ENCODE data around the gene MYBPH. TPM values are rescaled to one million over a fixed set of nuclear protein-coding genes. Genes with fewer than 3 reads are reported as not detected.

Gene MYBPH
- total and polyA plus RNA-seq, 2 of the 13 experiments (the other 11 are each of a cell fraction or from before 2014, with no cell fraction given): not detected

DNA sequence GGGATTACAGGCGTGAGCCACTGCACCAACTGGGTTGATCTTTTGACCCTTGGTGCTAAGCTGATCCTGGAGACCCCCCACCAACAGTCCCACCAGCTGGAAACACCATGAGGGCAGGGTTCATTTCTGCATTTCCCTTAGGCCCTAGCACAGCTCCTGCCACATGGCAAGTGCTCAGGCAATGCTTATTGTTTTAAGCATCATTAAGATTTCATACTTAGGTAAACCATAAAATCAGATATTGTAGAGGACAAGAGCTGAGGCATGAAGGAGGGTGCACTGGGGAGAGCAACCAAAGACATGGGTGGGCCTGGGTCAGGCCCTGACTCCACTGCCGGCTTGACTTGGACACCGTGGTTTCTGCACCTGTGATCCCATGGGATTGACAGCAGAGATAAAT lies 36.2 kb upstream of the MYBPH start:
- CTCF ChIA-PET (ENCODE audit: low intra/inter-chr PET ratio, low total read pairs): no interaction called here
- Histone ChIP-seq H3K27me3 (ENCODE audit: control insufficient read depth in 1 of 2, insufficient read depth in 2 of 2, low read length in 2 of 2) (peaks cover 0 to 11% of the 10 kb centered on the region in 2 experiments; a peak in 2 of 5 replicates), H3K9ac (ENCODE audit: insufficient read depth, low read depth, low read length) (no peak overlapping the region), H4K20me1 (ENCODE audit: insufficient read depth, low read length) (no peaks in the 10 kb centered on the region; the same call in 1 of the 2 replicates), H3K9me3 (ENCODE audit: low read length) (no peaks in the 10 kb centered on the region), H3K27ac (ENCODE audit: extremely low read length, insufficient read depth, low read length) (no peak overlapping the region), H3K4me3 (replicated peaks in 1 of 3; ENCODE audit: insufficient read depth in 1 of 3, low read depth in 2 of 3, low read length in 3 of 3) (no peak overlapping the region), H3K79me2 (ENCODE audit: insufficient read depth, low read length) (no peaks in the 10 kb centered on the region), H3K36me3 (replicated peaks in 1 of 2; ENCODE audit: control insufficient read depth in 1 of 2, insufficient read depth in 2 of 2, low read length in 2 of 2) (no peaks in the 10 kb centered on the region), H3K4me1 (ENCODE audit: insufficient read depth, low read length) (peaks cover 16% of the 10 kb centered on the region), H2AFZ (ENCODE audit: low read length) (no peak overlapping the region), H3K4me2 (ENCODE audit: low read depth, low read length) (no peak overlapping the region)
- ATAC-seq: no peak
- FAIRE-seq: no peak
- no TSS peak for BruUV-seq (replicated peaks)
- DNase-seq (ENCODE audit: low spot score): no peak
- intact Hi-C loops (cut with micrococcal nuclease; ENCODE audit: unreplicated experiment): no loop called here
- 51% methylated on average over 2 of the region's 3 CpGs for WGBS (ENCODE audit: low lambda C conversion rate)
- POLR2A ChIA-PET: no interaction called here
- TF ChIP-seq, protein P1, sequence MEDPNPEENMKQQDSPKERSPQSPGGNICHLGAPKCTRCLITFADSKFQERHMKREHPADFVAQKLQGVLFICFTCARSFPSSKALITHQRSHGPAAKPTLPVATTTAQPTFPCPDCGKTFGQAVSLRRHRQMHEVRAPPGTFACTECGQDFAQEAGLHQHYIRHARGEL (CRISPR knock-in tag; IDR thresholded peaks at IDR 0.05): no peak
- TF ChIP-seq, protein P2, sequence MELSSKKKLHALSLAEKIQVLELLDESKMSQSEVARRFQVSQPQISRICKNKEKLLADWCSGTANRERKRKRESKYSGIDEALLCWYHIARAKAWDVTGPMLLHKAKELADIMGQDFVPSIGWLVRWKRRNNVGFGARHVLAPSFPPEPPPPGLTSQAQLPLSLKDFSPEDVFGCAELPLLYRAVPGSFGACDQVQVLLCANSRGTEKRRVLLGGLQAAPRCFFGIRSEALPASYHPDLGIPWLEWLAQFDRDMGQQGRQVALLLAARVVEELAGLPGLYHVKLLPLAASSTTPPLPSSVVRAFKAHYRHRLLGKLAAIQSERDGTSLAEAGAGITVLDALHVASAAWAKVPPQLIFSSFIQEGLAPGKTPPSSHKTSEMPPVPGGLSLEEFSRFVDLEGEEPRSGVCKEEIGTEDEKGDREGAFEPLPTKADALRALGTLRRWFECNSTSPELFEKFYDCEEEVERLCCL (CRISPR knock-in tag; IDR thresholded peaks at IDR 0.05; ENCODE audit: borderline replicate concordance): no peak
- TF ChIP-seq TCF7 (IDR thresholded peaks at IDR 0.05; ENCODE audit: low read depth) (no peak), NONO (IDR thresholded peaks at IDR 0.05) (no peak), NONO (CRISPR knock-in tag; conservative IDR thresholded peaks at IDR 0.05) (no peak), FOXA3 (CRISPR knock-in tag; IDR thresholded peaks at IDR 0.05) (no peak), MAZ (IDR thresholded peaks at IDR 0.05; ENCODE audit: borderline replicate concordance, low read depth, low read length) (no peak), MAZ (CRISPR knock-in tag; IDR thresholded peaks at IDR 0.05; ENCODE audit: low read depth) (no peak), HCFC1 (IDR thresholded peaks at IDR 0.05; ENCODE audit: low read depth, low read length) (no peak), ZNF619 (CRISPR knock-in tag; IDR thresholded peaks at IDR 0.05) (no peak), POLR2G (IDR thresholded peaks at IDR 0.05; ENCODE audit: low read depth, low read length) (no peak), ZNF607 (CRISPR knock-in tag; IDR thresholded peaks at IDR 0.05; ENCODE audit: borderline replicate concordance) (no peak), ZNF546 (CRISPR knock-in tag; conservative IDR thresholded peaks at IDR 0.05) (no peak), HOXD1 (CRISPR knock-in tag; IDR thresholded peaks at IDR 0.05) (no peak), IKZF1 (IDR thresholded peaks at IDR 0.05) (no peak), ZFP36 (IDR thresholded peaks at IDR 0.05; ENCODE audit: borderline replicate concordance, low read depth, low read length, partially characterized antibody) (no peak)
- TF ChIP-seq, protein P3, sequence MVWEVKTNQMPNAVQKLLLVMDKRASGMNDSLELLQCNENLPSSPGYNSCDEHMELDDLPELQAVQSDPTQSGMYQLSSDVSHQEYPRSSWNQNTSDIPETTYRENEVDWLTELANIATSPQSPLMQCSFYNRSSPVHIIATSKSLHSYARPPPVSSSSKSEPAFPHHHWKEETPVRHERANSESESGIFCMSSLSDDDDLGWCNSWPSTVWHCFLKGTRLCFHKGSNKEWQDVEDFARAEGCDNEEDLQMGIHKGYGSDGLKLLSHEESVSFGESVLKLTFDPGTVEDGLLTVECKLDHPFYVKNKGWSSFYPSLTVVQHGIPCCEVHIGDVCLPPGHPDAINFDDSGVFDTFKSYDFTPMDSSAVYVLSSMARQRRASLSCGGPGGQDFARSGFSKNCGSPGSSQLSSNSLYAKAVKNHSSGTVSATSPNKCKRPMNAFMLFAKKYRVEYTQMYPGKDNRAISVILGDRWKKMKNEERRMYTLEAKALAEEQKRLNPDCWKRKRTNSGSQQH (CRISPR knock-in tag; IDR thresholded peaks at IDR 0.05; ENCODE audit: low read depth): no peak
- TF ChIP-seq, protein P4, sequence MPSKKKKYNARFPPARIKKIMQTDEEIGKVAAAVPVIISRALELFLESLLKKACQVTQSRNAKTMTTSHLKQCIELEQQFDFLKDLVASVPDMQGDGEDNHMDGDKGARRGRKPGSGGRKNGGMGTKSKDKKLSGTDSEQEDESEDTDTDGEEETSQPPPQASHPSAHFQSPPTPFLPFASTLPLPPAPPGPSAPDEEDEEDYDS (CRISPR knock-in tag; IDR thresholded peaks at IDR 0.05): no peak
- in situ Hi-C loops (cut with HindIII; ENCODE audit: extremely low pct_ligation_motif_present, low pct_unique_long_range_greater_than_20kb): no loop called here

Measured in HepG2 (cell line).